H1 (cell line): ENCODE data around the gene SLC2A10. TPM values are rescaled to one million over a fixed set of nuclear protein-coding genes. Genes with fewer than 3 reads are reported as not detected.

Source experiments
- ASH2L ChIP-seq: fragments of 200-600, 300-600 bp; sonication (generic); IDR thresholded peaks from one replicate; pipeline ENCODE4 v1.7.1; 2017; ENCODE audit warnings: low read length
- BACH1 ChIP-seq: IDR thresholded peaks from 2 replicates; pipeline ENCODE4 v1.6.1; 2012; ENCODE audit warnings: low read length, improper control_type of control experiment
- BRCA1 ChIP-seq: IDR thresholded peaks from 2 replicates; pipeline ENCODE4 v1.6.1; 2012; ENCODE audit warnings: low read depth, low read length, improper control_type of control experiment
- CHD2 ChIP-seq: IDR thresholded peaks from 2 replicates; pipeline ENCODE4 v1.6.1; 2012; ENCODE audit warnings: low read length, improper control_type of control experiment
- MAFK ChIP-seq: IDR thresholded peaks from 2 replicates; pipeline ENCODE4 v1.6.1; 2012; ENCODE audit warnings: low read depth, mild to moderate bottlenecking, improper control_type of control experiment, low read length
- NANOG ChIP-seq: IDR thresholded peaks from 2 replicates; pipeline ENCODE4 v1.6.1; 2011; ENCODE audit warnings: low read length, low read depth, mild to moderate bottlenecking, inconsistent platforms; ENCODE audit not compliant: insufficient read depth, poor library complexity, severe bottlenecking
- RAD21 ChIP-seq, 2 experiments: IDR thresholded peaks in 1 of 2; conservative IDR thresholded peaks in 1 of 2; 2 replicates each; pipeline ENCODE4 v1.6.1; 2011; ENCODE audit warnings: low read depth in 2 of 2, low read length in 2 of 2, improper control_type of control experiment in 1 of 2, inconsistent platforms in 1 of 2, mild to moderate bottlenecking in 1 of 2, moderate library complexity in 1 of 2
- RXRA ChIP-seq: IDR thresholded peaks from 2 replicates; pipeline ENCODE4 v1.6.1; 2011; ENCODE audit warnings: low read depth, mild to moderate bottlenecking, low read length, moderate library complexity; ENCODE audit not compliant: insufficient read depth
- TAF1 ChIP-seq: IDR thresholded peaks from 2 replicates; pipeline ENCODE4 v1.6.1; 2011; ENCODE audit warnings: mild to moderate bottlenecking, low read depth, low read length
- polyA plus RNA-seq, 7 experiments: library from polyadenylated mRNA; depleted of rRNA in 3 of 7; stranded (reverse) in 5 of 7; unstranded in 2 of 7; fragments of >200 nt in 5 of 7; fragments of 200-250 nt in 2 of 7; gene quantifications; 1 replicate in 5 of 7; 2 replicates in 1 of 7; 4 replicates in 1 of 7; pipeline versions ENCODE4 v1.2.1 to v1.2.3, GENCODE V29; 2011 to 2013; ENCODE audit warnings: missing spikeins in 2 of 7, mixed read lengths in 2 of 7
- total RNA-seq: library from RNA; stranded (reverse); fragmentation: NEBNext Ultra II Directional; extraction: Animal tissue kit (Norgen Biotek cat#: 25700); gene quantifications from 2 replicates; pipeline ENCODE4 v1.2.1, GENCODE V29; 2021
- TF ChIP-seq, protein P1 (sequence below), 3 experiments: IDR thresholded peaks; 1 replicate in 2 of 3; 2 replicates in 1 of 3; pipeline versions ENCODE4 v1.5.1 to v1.6.1; 2011; ENCODE audit warnings: low read length in 3 of 3, mild to moderate bottlenecking in 3 of 3, inconsistent platforms in 2 of 3, low read depth in 1 of 3, moderate library complexity in 1 of 3; ENCODE audit not compliant: insufficient read depth in 1 of 3; ENCODE audit errors: control extremely low read depth in 1 of 3

SLC2A10 gene
- total and polyA plus RNA-seq, 2 of the 8 experiments (the other 6 are each of a cell fraction or from before 2014, with no cell fraction given), result 9.0 to 9.7 TPM

DNA sequence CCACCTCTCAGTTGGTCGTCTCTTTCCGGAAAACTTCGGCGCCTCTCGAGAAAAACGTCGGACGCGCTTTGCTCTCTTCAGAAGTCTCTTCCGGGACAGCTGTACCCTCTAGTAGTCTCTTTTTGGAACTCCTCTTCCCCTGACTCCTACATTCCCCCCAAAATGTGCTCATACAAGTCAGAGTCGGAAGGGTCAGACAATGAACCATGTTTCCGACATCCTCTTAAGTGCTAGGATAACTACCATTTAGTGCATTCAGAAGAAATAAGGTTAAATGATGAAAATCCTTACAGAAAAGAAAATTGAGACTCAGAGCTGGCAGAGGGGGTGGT is 19.7 kb upstream of the SLC2A10 start (continued):
- TF ChIP-seq, protein P1, sequence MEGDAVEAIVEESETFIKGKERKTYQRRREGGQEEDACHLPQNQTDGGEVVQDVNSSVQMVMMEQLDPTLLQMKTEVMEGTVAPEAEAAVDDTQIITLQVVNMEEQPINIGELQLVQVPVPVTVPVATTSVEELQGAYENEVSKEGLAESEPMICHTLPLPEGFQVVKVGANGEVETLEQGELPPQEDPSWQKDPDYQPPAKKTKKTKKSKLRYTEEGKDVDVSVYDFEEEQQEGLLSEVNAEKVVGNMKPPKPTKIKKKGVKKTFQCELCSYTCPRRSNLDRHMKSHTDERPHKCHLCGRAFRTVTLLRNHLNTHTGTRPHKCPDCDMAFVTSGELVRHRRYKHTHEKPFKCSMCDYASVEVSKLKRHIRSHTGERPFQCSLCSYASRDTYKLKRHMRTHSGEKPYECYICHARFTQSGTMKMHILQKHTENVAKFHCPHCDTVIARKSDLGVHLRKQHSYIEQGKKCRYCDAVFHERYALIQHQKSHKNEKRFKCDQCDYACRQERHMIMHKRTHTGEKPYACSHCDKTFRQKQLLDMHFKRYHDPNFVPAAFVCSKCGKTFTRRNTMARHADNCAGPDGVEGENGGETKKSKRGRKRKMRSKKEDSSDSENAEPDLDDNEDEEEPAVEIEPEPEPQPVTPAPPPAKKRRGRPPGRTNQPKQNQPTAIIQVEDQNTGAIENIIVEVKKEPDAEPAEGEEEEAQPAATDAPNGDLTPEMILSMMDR (IDR thresholded peaks at IDR 0.05; ENCODE audit: control extremely low read depth in 1 of 3, insufficient read depth in 1 of 3, low read depth in 1 of 3, low read length in 3 of 3), result no peak
- TF ChIP-seq RXRA, result no peak
- no peak for TF ChIP-seq CHD2
- TF ChIP-seq RAD21 (IDR thresholded peaks at IDR 0.05 in 1 of 2, conservative IDR thresholded peaks at IDR 0.05 in 1 of 2; ENCODE audit: low read depth in 2 of 2, low read length in 2 of 2), result no peak
- no peak for TF ChIP-seq BRCA1
- no peak for TF ChIP-seq NANOG
- no peak for TF ChIP-seq TAF1
- TF ChIP-seq BACH1, result no peak
- no peak for TF ChIP-seq MAFK
- no peak for TF ChIP-seq ASH2L
